ENCODE results near the gene NAXE. TPM values are rescaled to one million over a fixed set of nuclear protein-coding genes. Genes with fewer than 3 reads are reported as not detected.

The NAXE gene
- total RNA-seq, 1 experiment from 2014 or later, result 96.6 TPM

DNA sequence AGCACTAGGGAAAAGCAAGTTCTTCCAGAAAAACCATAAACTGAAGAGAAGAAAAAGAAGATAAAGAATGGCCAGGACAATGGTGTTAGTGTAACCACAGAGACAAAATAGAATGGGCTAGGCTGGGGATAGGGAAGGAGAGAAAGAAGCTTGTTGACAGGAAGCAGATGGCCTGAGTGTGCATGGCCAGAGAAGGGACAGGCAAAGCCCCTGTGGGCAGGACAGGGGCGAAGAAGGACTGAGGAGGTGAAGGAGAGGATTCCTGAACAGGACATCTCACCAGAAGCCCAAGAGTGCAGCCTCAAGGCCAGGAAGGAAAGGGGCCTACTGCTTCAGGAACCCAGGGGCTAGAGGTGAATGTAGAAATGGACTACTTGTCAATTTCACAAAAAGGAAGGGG lies 48.5 kb upstream of the NAXE start:
- Histone ChIP-seq H2BK15ac (ENCODE audit: low read depth, low read length) (no peak overlapping the region), H2BK5ac (ENCODE audit: insufficient read length, low read length) (no peak overlapping the region), H3T11ph (ENCODE audit: low read length) (no peak overlapping the region), H3K14ac (ENCODE audit: insufficient read depth, low read length) (no peak overlapping the region), H2BK20ac (ENCODE audit: low read depth, low read length, poor library complexity, severe bottlenecking) (no peak overlapping the region), H3K4ac (ENCODE audit: low read depth, low read length) (no peak overlapping the region), H2AFZ (ENCODE audit: low read length) (no peak overlapping the region), H3K4me1 (ENCODE audit: insufficient read depth, low read length) (no peaks in the 10 kb centered on the region), H3K9ac (ENCODE audit: extremely low read depth, insufficient read length, low read length) (no peak overlapping the region), H3K4me2 (ENCODE audit: insufficient read depth, insufficient read length, low read length) (no peak overlapping the region), H3K23me2 (ENCODE audit: insufficient read length, low read depth, low read length, poor library complexity, severe bottlenecking) (no peaks in the 10 kb centered on the region), H4K8ac (replicated peaks; ENCODE audit: insufficient read length, low read depth, low read length) (no peak overlapping the region), H3K9me3 (ENCODE audit: control insufficient read depth, low read depth, low read length) (no peaks in the 10 kb centered on the region), H4K20me1 (ENCODE audit: control insufficient read depth, insufficient read depth, insufficient read length) (no peaks in the 10 kb centered on the region), H3K27me3 (ENCODE audit: insufficient read depth, low read length) (no peaks in the 10 kb centered on the region), H2BK120ac (ENCODE audit: low read depth, low read length, poor library complexity, severe bottlenecking) (no peak overlapping the region), H3K79me1 (ENCODE audit: insufficient read depth, low read depth, low read length, poor library complexity, severe bottlenecking) (no peaks in the 10 kb centered on the region), H3K23ac (ENCODE audit: insufficient read length, low read depth, low read length) (no peak overlapping the region), H2BK12ac (ENCODE audit: insufficient read length, low read depth, low read length) (no peak overlapping the region), H4K91ac (ENCODE audit: insufficient read length, low read depth, low read length) (no peak overlapping the region), H3K18ac (ENCODE audit: insufficient read length, low read depth, low read length) (no peak overlapping the region), H3K27ac (ENCODE audit: insufficient read length, low read depth, low read length) (no peak overlapping the region), H3K56ac (ENCODE audit: insufficient read length, low read depth, low read length) (no peak overlapping the region), H4K5ac (ENCODE audit: insufficient read length, low read depth, low read length) (no peak overlapping the region), H3K79me2 (ENCODE audit: insufficient read depth, low read length) (no peaks in the 10 kb centered on the region), H2AK5ac (ENCODE audit: insufficient read length, low read length) (no peak overlapping the region)
- no peak for DNase-seq
- Mint-ChIP-seq H3K36me3 (ENCODE audit: insufficient read depth in 1 of 3, low read depth in 3 of 3) (peaks cover 23 to 58% (median 55%) of the 10 kb centered on the region in 3 experiments), H3K27ac (peak overlapping the region in 2 of 3 experiments; percentile 5 to 23; a peak in 2 of 7 replicates), H3K4me3 (no peak overlapping the region), H3K27me3 (ENCODE audit: low read depth) (no peaks in the 10 kb centered on the region), H3K9me3 (no peaks in the 10 kb centered on the region), H3K4me1 (peaks cover 3 to 9% of the 10 kb centered on the region in 2 experiments; a peak in 2 of 4 replicates)
- no CpG with 5 or more reads among the region's 1 CpG for WGBS (ENCODE audit: extremely low coverage, insufficient read length, low lambda C conversion rate)
- TF ChIP-seq, protein P1, sequence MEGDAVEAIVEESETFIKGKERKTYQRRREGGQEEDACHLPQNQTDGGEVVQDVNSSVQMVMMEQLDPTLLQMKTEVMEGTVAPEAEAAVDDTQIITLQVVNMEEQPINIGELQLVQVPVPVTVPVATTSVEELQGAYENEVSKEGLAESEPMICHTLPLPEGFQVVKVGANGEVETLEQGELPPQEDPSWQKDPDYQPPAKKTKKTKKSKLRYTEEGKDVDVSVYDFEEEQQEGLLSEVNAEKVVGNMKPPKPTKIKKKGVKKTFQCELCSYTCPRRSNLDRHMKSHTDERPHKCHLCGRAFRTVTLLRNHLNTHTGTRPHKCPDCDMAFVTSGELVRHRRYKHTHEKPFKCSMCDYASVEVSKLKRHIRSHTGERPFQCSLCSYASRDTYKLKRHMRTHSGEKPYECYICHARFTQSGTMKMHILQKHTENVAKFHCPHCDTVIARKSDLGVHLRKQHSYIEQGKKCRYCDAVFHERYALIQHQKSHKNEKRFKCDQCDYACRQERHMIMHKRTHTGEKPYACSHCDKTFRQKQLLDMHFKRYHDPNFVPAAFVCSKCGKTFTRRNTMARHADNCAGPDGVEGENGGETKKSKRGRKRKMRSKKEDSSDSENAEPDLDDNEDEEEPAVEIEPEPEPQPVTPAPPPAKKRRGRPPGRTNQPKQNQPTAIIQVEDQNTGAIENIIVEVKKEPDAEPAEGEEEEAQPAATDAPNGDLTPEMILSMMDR (conservative IDR thresholded peaks at IDR 0.05), result no peak

Data from H9 (cell line).